Prostate gland (tissue), 2 donors: ENCODE data around the gene OR4K2.

ENCODE experiments used
- POLR2A ChIP-seq: fragments of 450-650 bp; IDR thresholded peaks from one replicate; pipeline ENCODE4 v1.6.1; 2016; ENCODE audit warnings: antibody characterized with exemption, mild to moderate bottlenecking
- TF ChIP-seq, protein P1 (sequence below), 4 experiments: fragments of 200-600 bp in 2 of 4; fragments of 450-650 bp in 2 of 4; sonication (generic) in 2 of 4; IDR thresholded peaks; 1 replicate in 3 of 4; 2 replicates in 1 of 4; pipeline ENCODE4 v1.5.1; 2016 to 2019; ENCODE audit warnings: antibody characterized with exemption in 4 of 4, mild to moderate bottlenecking in 2 of 4, moderate library complexity in 2 of 4

DNA sequence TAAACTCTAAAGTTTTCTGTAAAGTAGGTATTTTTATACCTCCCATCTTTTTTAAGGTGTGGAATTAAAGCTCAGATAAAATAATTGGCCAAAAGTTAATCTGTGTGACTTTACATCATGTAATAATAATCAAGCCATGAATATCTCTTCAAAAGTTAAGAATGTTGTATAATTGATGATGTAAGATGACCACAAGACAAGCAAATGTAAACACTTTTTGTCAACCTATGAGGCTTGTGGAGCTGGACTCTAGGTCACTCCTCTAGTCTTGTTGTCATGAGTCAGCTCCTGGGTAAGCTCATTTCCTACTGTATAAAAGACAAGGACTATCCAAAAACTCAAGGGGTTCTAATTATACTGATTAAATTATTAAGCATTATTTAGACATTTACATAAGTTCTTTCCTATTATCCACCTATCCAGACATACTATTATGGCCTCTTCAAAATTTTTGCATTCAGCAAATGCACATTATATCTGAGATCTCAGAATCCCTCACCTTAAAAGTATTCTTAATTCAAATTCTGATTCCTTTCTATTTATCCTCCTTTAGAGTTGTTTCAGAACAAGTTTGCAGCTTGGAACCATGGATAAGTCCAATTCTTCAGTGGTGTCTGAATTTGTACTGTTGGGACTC, 45.2 kb downstream of the OR4K2 start, which contains the start of gene OR4K5:
- no peak for TF ChIP-seq POLR2A
- TF ChIP-seq, protein P1, sequence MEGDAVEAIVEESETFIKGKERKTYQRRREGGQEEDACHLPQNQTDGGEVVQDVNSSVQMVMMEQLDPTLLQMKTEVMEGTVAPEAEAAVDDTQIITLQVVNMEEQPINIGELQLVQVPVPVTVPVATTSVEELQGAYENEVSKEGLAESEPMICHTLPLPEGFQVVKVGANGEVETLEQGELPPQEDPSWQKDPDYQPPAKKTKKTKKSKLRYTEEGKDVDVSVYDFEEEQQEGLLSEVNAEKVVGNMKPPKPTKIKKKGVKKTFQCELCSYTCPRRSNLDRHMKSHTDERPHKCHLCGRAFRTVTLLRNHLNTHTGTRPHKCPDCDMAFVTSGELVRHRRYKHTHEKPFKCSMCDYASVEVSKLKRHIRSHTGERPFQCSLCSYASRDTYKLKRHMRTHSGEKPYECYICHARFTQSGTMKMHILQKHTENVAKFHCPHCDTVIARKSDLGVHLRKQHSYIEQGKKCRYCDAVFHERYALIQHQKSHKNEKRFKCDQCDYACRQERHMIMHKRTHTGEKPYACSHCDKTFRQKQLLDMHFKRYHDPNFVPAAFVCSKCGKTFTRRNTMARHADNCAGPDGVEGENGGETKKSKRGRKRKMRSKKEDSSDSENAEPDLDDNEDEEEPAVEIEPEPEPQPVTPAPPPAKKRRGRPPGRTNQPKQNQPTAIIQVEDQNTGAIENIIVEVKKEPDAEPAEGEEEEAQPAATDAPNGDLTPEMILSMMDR (IDR thresholded peaks at IDR 0.05): no peak
